Gastrocnemius medialis (tissue), 4 donors: ENCODE data around the gene PPP4R3B. TPM values are rescaled to one million over a fixed set of nuclear protein-coding genes. Genes with fewer than 3 reads are reported as not detected.

Experiments used
- ATAC-seq, 2 donors: fragments of 150-250 bp; one replicate each; pipeline ENCODE4 v1.9.1; 2016
- DNase-seq, 2 donors: peaks; one replicate each; pipeline ENCODE4 v3.0.0-alpha.2; 2019
- H3K27ac ChIP-seq, 4 donors: fragments of 200-600 bp; sonication (generic); 1 replicate in 1 of 4; 2 replicates in 3 of 4; pipeline ENCODE4 v1.5.1; 2016 to 2018; ENCODE audit warnings: mild to moderate bottlenecking in 2 of 4, moderate library complexity in 1 of 4
- H3K27me3 ChIP-seq, 3 donors: fragments of 200-600 bp; sonication (generic) in 2 of 3; 1 replicate in 1 of 3; 2 replicates in 2 of 3; pipeline versions ENCODE4 v1.5.1 to v1.6.0; 2016 to 2019; ENCODE audit warnings: mild to moderate bottlenecking in 1 of 3, moderate library complexity in 1 of 3
- H3K36me3 ChIP-seq, 2 donors: fragments of 200-600 bp; sonication (generic) in 1 of 2; one replicate each; pipeline ENCODE4 v1.5.1; 2017 to 2018
- H3K4me1 ChIP-seq, 2 donors: fragments of 200-600 bp; sonication (generic) in 1 of 2; one replicate each; pipeline ENCODE4 v1.5.1; 2016 to 2017; ENCODE audit warnings: mild to moderate bottlenecking in 2 of 2
- H3K4me3 ChIP-seq, 4 donors: fragments of 200-600 bp; sonication (generic) in 3 of 4; 1 replicate in 1 of 4; 2 replicates in 3 of 4; pipeline ENCODE4 v1.5.1; 2016 to 2019; ENCODE audit warnings: mild to moderate bottlenecking in 2 of 4
- H3K9me3 ChIP-seq, 3 donors: fragments of 200-600 bp; sonication (generic) in 2 of 3; 1 replicate in 1 of 3; 2 replicates in 2 of 3; pipeline ENCODE4 v1.5.1; 2016 to 2019
- CTCF ChIP-seq, 5 experiments: fragments of 450-650 bp in 3 of 5; fragments of 200-600 bp in 2 of 5; sonication (generic) in 2 of 5; IDR thresholded peaks in 4 of 5; conservative IDR thresholded peaks in 1 of 5; 1 replicate in 4 of 5; 2 replicates in 1 of 5; pipeline ENCODE4 v1.5.1; 2016 to 2019; ENCODE audit warnings: antibody characterized with exemption in 5 of 5, mild to moderate bottlenecking in 3 of 5, moderate library complexity in 3 of 5
- POLR2A ChIP-seq, 2 donors: fragments of 450-650 bp; IDR thresholded peaks; one replicate each; pipeline ENCODE4 v1.6.1; 2017; ENCODE audit warnings: antibody characterized with exemption in 2 of 2, mild to moderate bottlenecking in 2 of 2, moderate library complexity in 2 of 2
- in situ Hi-C, 4 donors: fragments of 200-750 bp; cut with MboI; loops; one replicate each; pipeline versions ENCODE4 v1.15.0 to v1.8.0; 2017; ENCODE audit warnings: low sequenced_read_pairs in 4 of 4
- intact Hi-C: fragments of 100-400 bp; cut with DNase I; formaldehyde crosslinking; loops from one replicate; pipeline ENCODE4 v1.15.1; 2023; ENCODE audit warnings: low total_unique reads
- total RNA-seq, 4 donors: library from RNA; depleted of rRNA; stranded (reverse); fragments of >200 nt; gene quantifications; one replicate each; pipeline versions ENCODE4 v1.1.0 to v1.2.3, GENCODE V29; 2016

Gene PPP4R3B
- total RNA-seq, 4 donors from 2014 or later: 20.6 to 30.3 (median 25.4) TPM

- H3K4me3 ChIP-seq: no peak overlapping the region
- H3K27me3 ChIP-seq: no peaks in the 10 kb centered on the region
- in situ Hi-C loops: no loop called here
- TF ChIP-seq CTCF (IDR thresholded peaks at IDR 0.05 in 4 of 5, conservative IDR thresholded peaks at IDR 0.05 in 1 of 5) (no peak), POLR2A (IDR thresholded peaks at IDR 0.05) (no peak)
- H3K36me3 ChIP-seq: peaks cover 0 to 24% of the 10 kb centered on the region in 2 donors
- no peak for DNase-seq
- no peak for ATAC-seq
- H3K27ac ChIP-seq: peak overlapping the region in 1 of 4 donors; percentile 1
- H3K9me3 ChIP-seq: no peaks in the 10 kb centered on the region
- H3K4me1 ChIP-seq: peaks cover 17 to 28% of the 10 kb centered on the region in 2 donors
- intact Hi-C loops: loop anchor here (10.0 kb wide), 1 partner anchor 376 kb away; the partner anchor contains the start of genes CLHC1 and RPS27A
Measured at GRCh38 chr2:55610954-55611743, 6.3 kb downstream of the PPP4R3B start.

GRCh38 chr2:55609938-55610578, 7.4 kb downstream of the PPP4R3B start:
- Histone ChIP-seq H3K36me3 (peaks cover 0 to 23% of the 10 kb centered on the region in 2 donors), H3K27me3 (no peaks in the 10 kb centered on the region), H3K4me1 (peaks cover 9 to 17% of the 10 kb centered on the region in 2 donors), H3K4me3 (no peak overlapping the region), H3K27ac (peak overlapping the region in 1 of 4 donors; percentile 1), H3K9me3 (no peaks in the 10 kb centered on the region)
- no peak for TF ChIP-seq POLR2A (IDR thresholded peaks at IDR 0.05)
- no peak for TF ChIP-seq CTCF (IDR thresholded peaks at IDR 0.05 in 4 of 5, conservative IDR thresholded peaks at IDR 0.05 in 1 of 5)
- no peak for ATAC-seq
- intact Hi-C loops (loop anchor here (10.0 kb wide), 1 partner anchor 375 kb away; the partner anchor contains the start of genes CLHC1 and RPS27A), in situ Hi-C loops (no loop called here)
- no peak for DNase-seq

- H3K27me3 ChIP-seq: no peaks in the 10 kb centered on the region
- H3K9me3 ChIP-seq: no peaks in the 10 kb centered on the region
- no peak for TF ChIP-seq POLR2A (IDR thresholded peaks at IDR 0.05)
- no peak for TF ChIP-seq CTCF (IDR thresholded peaks at IDR 0.05 in 4 of 5, conservative IDR thresholded peaks at IDR 0.05 in 1 of 5)
- no peak overlapping the region for H3K27ac ChIP-seq
- no peak overlapping the region for H3K4me3 ChIP-seq
- intact Hi-C loops (no loop called here), in situ Hi-C loops (no loop called here)
- H3K4me1 ChIP-seq: peaks cover 8 to 11% of the 10 kb centered on the region in 2 donors
- DNase-seq: no peak
- peaks cover 0 to 16% of the 10 kb centered on the region in 2 donors for H3K36me3 ChIP-seq
- no peak for ATAC-seq
Measured at GRCh38 chr2:55609193-55609794, 8.1 kb downstream of the PPP4R3B start.

GRCh38 chr2:55607717-55608116, 9.7 kb downstream of the PPP4R3B start:
- Histone ChIP-seq H3K27ac (no peak overlapping the region), H3K36me3 (peaks cover 0 to 10% of the 10 kb centered on the region in 2 donors), H3K4me1 (peaks cover 10 to 16% of the 10 kb centered on the region in 2 donors), H3K27me3 (no peaks in the 10 kb centered on the region), H3K9me3 (no peaks in the 10 kb centered on the region), H3K4me3 (no peak overlapping the region)
- in situ Hi-C loops: no loop called here
- DNase-seq (no peak), ATAC-seq (no peak)
- TF ChIP-seq CTCF (IDR thresholded peaks at IDR 0.05 in 4 of 5, conservative IDR thresholded peaks at IDR 0.05 in 1 of 5) (no peak), POLR2A (IDR thresholded peaks at IDR 0.05) (no peak)
- intact Hi-C loops: no loop called here
